ENCODE results near the gene LBX2.
A peak's percentile ranks its signal among the peaks of the same experiment; 100 is the strongest.

Gene LBX2

DNA sequence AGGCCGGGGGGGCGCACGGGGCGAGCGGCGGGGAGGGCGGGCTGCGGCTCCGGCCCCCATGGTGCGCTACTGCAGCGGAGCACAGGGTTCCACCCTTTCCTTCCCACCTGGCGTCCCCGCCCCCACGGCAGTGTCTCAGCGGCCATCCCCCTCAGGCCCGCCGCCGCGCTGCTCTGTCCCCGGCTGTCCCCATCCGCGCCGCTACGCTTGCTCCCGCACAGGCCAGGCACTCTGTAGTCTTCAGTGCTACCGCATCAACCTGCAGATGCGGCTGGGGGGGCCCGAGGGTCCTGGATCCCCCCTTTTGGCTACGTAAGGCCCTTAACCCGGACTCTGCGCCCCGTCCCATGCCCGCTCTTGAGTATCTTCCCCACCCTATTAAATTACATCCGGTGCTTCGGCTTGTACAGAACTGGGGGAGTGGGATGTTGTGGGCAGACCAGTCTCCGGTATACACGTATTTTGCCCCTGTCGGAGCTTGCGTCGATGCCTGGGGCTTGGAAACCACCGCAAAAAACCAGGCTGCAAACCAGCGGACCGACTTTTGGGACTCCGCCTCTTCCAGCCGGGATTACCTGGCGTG is 41.8 kb downstream of the LBX2 start:
- DNase-seq (ENCODE audit: low read depth in 2 of 2), result peak; percentile 58 to 70

DNA sequence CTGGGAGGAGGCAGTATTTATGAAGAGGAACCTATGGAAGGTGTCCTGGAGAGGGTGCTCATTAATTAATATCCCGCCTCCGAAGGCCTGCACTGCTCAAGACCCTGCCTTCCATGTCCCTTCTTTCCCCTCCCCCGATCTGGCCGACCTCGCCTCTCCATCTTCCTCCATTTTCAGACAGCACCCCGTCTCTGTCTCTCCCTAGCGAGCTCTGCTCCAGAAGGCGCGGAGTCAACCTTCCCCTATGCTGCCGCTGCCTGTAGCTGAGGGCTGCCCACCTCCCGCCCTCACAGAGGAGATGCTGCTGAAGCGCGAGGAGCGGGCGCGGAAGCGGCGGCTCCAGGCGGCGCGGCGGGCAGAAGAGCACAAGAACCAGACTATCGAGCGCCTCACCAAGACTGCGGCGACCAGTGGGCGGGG is 42.3 kb downstream of the LBX2 start:
- no peak for DNase-seq (ENCODE audit: low read depth in 2 of 2)

DNA sequence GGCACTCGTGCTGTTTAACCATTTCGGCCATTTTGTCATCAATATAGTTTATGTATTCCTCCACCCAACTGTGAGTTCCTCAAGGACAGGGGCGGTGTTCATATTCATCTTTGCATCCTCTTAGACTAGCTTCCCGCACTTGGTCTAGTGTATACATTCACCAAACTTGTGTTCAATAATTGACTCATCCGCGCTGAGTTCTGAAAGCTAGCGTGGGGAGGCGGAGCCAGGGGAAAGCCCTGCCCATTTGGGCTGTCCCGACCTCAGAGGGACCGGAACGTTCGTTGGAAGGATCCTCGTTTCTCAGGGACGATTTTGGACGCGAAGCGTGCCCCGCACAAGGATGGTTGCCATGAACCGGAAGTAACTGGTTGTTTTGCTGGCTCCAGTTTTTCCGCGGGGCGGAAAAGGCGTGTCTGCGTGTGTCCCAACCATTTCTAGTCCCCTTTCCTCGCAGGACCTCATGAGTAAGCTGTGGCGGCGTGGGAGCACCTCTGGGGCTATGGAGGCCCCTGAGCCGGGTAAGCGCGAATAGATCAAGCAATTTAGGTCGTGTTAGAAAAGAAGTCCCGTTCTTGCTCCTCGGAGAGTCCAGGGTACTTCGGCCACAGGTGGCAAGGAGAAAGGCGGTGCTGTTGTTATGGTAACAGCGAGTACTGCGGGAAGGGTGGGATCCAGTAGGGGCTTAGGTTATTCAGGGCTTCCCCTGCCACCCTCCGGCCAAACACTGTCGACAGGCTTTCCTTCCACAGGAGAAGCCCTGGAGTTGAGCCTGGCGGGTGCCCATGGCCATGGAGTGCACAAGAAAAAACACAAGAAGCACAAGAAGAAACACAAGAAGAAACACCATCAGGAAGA is 44.5 kb downstream of the LBX2 start, which contains the start of gene INO80B:
Gene INO80B (plus strand): TSS at position 434 of the 858 bp plus-strand sequence. CDS start 30 bp downstream, at position 464.
- peak; percentile 93 to 96 for DNase-seq (ENCODE audit: low read depth in 2 of 2)

DNA sequence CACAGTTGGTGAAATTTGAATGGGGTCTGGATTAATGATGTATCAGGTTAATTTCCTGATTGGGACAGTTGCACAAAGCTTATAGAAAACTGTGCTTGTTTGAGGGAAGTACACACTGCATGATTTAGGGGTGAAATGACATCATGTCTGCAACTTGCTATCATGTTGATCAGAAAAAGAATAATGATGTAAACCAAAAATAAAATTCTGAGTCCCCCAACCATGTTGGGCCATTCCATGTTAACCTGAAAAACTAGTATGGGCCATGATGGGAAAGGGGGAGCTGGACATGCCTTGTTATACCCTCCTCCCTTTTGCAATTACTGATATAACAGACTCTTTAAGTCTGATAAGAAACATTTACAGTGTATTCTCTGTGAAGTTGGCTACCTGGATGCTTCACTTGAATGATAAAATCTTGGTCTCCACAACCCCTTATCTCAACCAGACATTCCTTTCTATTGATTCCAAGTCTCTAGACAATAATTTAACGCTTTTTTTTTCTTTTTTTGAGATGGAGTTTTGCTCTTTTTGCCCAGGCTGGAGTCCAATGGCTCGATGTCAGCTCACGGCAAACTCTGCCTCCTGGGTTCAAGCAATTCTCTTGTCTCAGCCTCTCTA is 48.7 kb downstream of the LBX2 start:
- no peak for DNase-seq (ENCODE audit: low read depth in 2 of 2)

DNA sequence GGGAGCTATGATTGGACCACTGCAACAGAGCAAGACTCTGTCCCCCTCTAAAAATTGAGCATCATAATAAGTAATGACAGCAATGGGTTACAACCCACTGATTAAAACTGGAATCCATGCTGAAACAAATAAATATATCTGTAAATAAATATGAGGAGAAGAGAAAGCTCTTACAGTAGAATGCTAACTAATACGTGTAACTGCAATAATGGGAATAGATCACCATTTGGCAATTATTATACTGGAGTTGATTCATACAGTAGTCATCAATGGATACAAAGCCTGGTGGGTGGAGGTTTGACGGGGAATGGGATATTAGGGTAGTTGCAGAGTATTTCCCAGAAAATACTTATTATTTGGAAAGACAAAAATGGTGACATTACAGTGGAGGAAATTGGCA is 50.6 kb downstream of the LBX2 start:
- no peak for DNase-seq (ENCODE audit: low read depth in 2 of 2)
